Calu3 (cell line): ENCODE results near the gene CCDC63. TPM values are rescaled to one million over a fixed set of nuclear protein-coding genes. Genes with fewer than 3 reads are reported as not detected.

Experiments
- BruUV-seq: library from RNA; stranded (reverse); fragments of 400-500 nt; replicated peaks from 2 replicates; lab custom pipeline; 2021; lab: Mats Ljungman, UMichigan
- CTCF ChIA-PET: fragments of 300-600 bp; sonication (Branson Sonifier 250); formaldehyde crosslinking; loops from one replicate; lab custom pipeline; 2022; ENCODE audit warnings: antibody characterized with exemption; lab: Charles Lee
- DNase-seq: peaks from one replicate; pipeline ENCODE4 v3.0.0; 2022
- H3K27ac Mint-ChIP-seq: one replicate; pipeline ENCODE4 v1.8.0; 2022; ENCODE audit warnings: mixed read lengths; ENCODE audit not compliant: unreplicated experiment
- H3K27me3 Mint-ChIP-seq: one replicate; pipeline ENCODE4 v1.8.0; 2022; ENCODE audit warnings: mixed read lengths; ENCODE audit not compliant: unreplicated experiment
- H3K36me3 Mint-ChIP-seq: one replicate; pipeline ENCODE4 v1.8.0; 2022; ENCODE audit warnings: mild to moderate bottlenecking, moderate library complexity, mixed read lengths; ENCODE audit not compliant: insufficient read depth, unreplicated experiment
- H3K4me1 Mint-ChIP-seq: one replicate; pipeline ENCODE4 v1.8.0; 2022; ENCODE audit warnings: mild to moderate bottlenecking, low read depth, mixed read lengths; ENCODE audit not compliant: unreplicated experiment
- H3K4me3 Mint-ChIP-seq: one replicate; pipeline ENCODE4 v1.8.0; 2022; ENCODE audit warnings: mild to moderate bottlenecking, low read depth, moderate library complexity, mixed read lengths; ENCODE audit not compliant: unreplicated experiment
- H3K9me3 Mint-ChIP-seq: one replicate; pipeline ENCODE4 v1.8.0; 2022; ENCODE audit warnings: low read depth, mixed read lengths; ENCODE audit not compliant: unreplicated experiment
- CTCF ChIP-seq: fragments of 200-600 bp; IDR thresholded peaks from one replicate; pipeline ENCODE4 v1.8.0; 2022; ENCODE audit warnings: antibody characterized with exemption; ENCODE audit not compliant: unreplicated experiment
- intact Hi-C: fragments of 100-400 bp; cut with micrococcal nuclease; formaldehyde crosslinking; loops from one replicate; pipeline ENCODE4 v1.10.0; 2022; ENCODE audit not compliant: unreplicated experiment
- total RNA-seq: library from RNA; stranded (reverse); gene quantifications from 2 replicates; pipeline ENCODE4 v1.2.3, GENCODE V29; 2022

The CCDC63 gene
- total RNA-seq, 1 experiment from 2014 or later = not detected

DNA sequence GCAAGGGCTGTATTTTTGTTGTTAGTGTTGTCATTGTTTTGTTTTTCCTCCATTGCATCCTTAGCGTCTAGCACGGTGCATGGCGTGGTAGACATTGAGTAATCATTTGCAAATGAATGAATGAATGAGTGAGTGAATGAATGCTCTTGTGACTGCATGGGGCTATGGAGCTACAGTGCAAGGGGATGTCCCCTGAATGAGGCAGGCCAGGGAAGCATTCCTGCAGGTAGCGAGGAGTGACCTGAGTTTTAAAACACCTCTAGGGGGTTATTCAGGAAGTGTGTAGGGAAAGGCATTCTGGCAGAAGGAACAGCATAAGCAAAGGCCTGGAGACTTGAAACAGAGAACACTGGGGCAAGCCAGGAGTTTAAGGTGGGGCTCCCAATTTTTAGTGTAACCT lies 56.7 kb downstream of the CCDC63 start:
- no TSS peak for BruUV-seq
- CTCF ChIA-PET = no interaction called here

DNA sequence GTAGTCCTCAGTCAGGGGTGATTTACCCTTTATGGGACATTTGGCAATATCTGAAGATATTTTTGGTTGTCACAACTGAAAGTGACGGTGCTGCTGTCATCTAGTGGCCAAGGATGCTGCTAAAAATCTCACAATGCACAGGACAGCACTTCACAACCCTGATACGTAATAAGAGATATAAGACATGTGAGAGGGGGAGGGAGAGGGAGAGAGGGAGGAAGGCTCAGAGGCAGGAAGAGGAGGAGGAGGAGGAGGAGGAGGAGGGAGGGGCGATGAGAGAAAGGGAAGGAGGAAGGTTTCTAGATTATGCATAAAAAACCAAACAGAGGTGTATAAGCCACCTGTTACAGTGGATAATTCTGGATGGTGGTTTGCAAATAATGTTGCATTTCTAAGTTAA lies 59.3 kb downstream of the CCDC63 start:
- H3K27ac Mint-ChIP-seq = no peak overlapping the region

More for the DNA sequence above, 56.7 kb downstream of the CCDC63 start:
- H3K36me3 Mint-ChIP-seq = no peaks in the 10 kb centered on the region
- intact Hi-C loops = no loop called here
- no peak overlapping the region for H3K27ac Mint-ChIP-seq
- H3K27me3 Mint-ChIP-seq = peaks cover 78% of the 10 kb centered on the region
- no peak overlapping the region for H3K4me3 Mint-ChIP-seq
- no peak for DNase-seq
- no peaks in the 10 kb centered on the region for H3K9me3 Mint-ChIP-seq
- TF ChIP-seq CTCF = no peak
- peaks cover 7% of the 10 kb centered on the region for H3K4me1 Mint-ChIP-seq

GRCh38 chr12:110906516-110906915 lies 59.7 kb downstream of the CCDC63 start:
- no TSS peak for BruUV-seq

More for the DNA sequence above, 59.3 kb downstream of the CCDC63 start:
- no TSS peak for BruUV-seq
- H3K9me3 Mint-ChIP-seq = no peaks in the 10 kb centered on the region
- H3K4me3 Mint-ChIP-seq = no peak overlapping the region
- peaks cover 66% of the 10 kb centered on the region for H3K27me3 Mint-ChIP-seq
- peaks cover 10% of the 10 kb centered on the region for H3K4me1 Mint-ChIP-seq
- CTCF ChIA-PET = no interaction called here
- DNase-seq = no peak
- intact Hi-C loops = no loop called here
- no peak for TF ChIP-seq CTCF
- H3K36me3 Mint-ChIP-seq = no peaks in the 10 kb centered on the region

GRCh38 chr12:110906985-110907384 lies 60.2 kb downstream of the CCDC63 start:
- TF ChIP-seq CTCF = no peak
- no peak overlapping the region for H3K4me3 Mint-ChIP-seq

More at GRCh38 chr12:110906516-110906915, 59.7 kb downstream of the CCDC63 start:
- H3K27me3 Mint-ChIP-seq = peaks cover 62% of the 10 kb centered on the region
- intact Hi-C loops = no loop called here
- TF ChIP-seq CTCF = no peak
- no peak overlapping the region for H3K27ac Mint-ChIP-seq
- no peaks in the 10 kb centered on the region for H3K9me3 Mint-ChIP-seq
- CTCF ChIA-PET = no interaction called here
- H3K4me3 Mint-ChIP-seq = no peak overlapping the region
- DNase-seq = no peak
- H3K36me3 Mint-ChIP-seq = no peaks in the 10 kb centered on the region
- peaks cover 10% of the 10 kb centered on the region for H3K4me1 Mint-ChIP-seq

More at GRCh38 chr12:110906985-110907384, 60.2 kb downstream of the CCDC63 start:
- H3K9me3 Mint-ChIP-seq = no peaks in the 10 kb centered on the region
- DNase-seq = no peak
- H3K4me1 Mint-ChIP-seq = peaks cover 10% of the 10 kb centered on the region
- CTCF ChIA-PET = no interaction called here
- no peak overlapping the region for H3K27ac Mint-ChIP-seq
- BruUV-seq = no TSS peak
- no peaks in the 10 kb centered on the region for H3K36me3 Mint-ChIP-seq
- H3K27me3 Mint-ChIP-seq = peaks cover 57% of the 10 kb centered on the region
- intact Hi-C loops = no loop called here
